ENCODE results near the gene MDM2. TPM values are rescaled to one million over a fixed set of nuclear protein-coding genes. Genes with fewer than 3 reads are reported as not detected.

Gene MDM2
- total RNA-seq, 1 donor from 2014 or later = 86.6 TPM

DNA sequence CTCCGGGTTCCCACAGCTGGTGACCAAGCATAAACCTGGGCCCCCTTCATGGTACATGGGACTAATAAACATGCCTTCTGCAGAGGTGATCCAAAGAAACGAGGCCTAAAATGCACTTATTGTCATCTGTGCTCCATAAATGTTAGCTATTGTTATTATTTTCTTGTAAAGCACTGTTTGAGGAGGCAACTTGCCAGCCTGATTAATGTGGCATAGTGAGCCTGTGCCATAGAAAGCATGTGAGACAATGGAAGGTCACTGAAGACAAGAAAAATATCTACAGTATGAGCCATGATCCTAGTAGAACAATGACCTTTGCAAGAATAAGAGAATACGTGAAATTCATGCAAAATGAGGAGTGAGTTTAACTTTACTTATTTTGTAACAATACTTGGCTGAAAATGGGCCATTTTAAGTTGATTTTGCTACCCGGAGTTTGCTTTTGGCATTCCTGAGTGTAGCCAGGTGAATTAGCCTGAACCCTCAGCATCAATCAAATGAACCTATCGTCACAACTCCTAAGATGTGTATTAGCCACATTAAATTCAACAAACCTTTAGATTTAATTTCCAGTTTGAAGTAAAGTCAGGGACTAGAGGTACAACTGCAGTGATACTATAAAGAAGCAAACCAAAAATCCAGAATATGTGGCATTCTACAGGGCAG, 72.8 kb downstream of the MDM2 start:
- no peak for DNase-seq

- DNase-seq = no peak
Observed at GRCh38 chr12:68882251-68882964, 74.4 kb downstream of the MDM2 start.

- no peak for DNase-seq
Observed at GRCh38 chr12:68883151-68883550, 75.2 kb downstream of the MDM2 start.

- DNase-seq = no peak
Observed at GRCh38 chr12:68884251-68884650, 76.3 kb downstream of the MDM2 start.

- no peak for DNase-seq
Observed at GRCh38 chr12:68885381-68885780, 77.4 kb downstream of the MDM2 start.

- no peak for DNase-seq
Observed at GRCh38 chr12:68886636-68887572, 78.9 kb downstream of the MDM2 start.

GRCh38 chr12:68887641-68888040, 79.7 kb downstream of the MDM2 start:
- no peak for DNase-seq

GRCh38 chr12:68888243-68888642, 80.3 kb downstream of the MDM2 start:
- DNase-seq = no peak

- DNase-seq = no peak
Observed at GRCh38 chr12:68890701-68891113, 82.7 kb downstream of the MDM2 start.

DNA sequence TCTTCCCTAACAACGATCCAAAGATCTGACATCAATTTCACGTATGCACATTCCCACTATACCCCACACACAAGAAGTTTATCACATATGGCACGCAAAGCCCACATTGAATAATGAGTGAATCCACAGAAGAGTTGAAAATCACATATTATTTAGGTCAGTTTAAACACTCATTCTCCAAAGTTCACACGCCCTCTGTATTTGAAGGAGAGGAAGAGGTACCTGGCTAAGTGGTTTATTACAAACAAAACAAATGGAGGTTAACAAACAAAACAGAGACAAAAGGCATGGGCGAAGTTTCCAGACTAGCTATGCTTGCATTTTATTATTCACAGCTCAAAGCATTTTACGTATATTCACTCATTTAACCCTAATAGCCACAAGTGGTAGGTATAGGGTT, 83.2 kb downstream of the MDM2 start:
- DNase-seq = no peak

- no peak for DNase-seq
Observed at GRCh38 chr12:68893201-68893600, 85.2 kb downstream of the MDM2 start.

DNA sequence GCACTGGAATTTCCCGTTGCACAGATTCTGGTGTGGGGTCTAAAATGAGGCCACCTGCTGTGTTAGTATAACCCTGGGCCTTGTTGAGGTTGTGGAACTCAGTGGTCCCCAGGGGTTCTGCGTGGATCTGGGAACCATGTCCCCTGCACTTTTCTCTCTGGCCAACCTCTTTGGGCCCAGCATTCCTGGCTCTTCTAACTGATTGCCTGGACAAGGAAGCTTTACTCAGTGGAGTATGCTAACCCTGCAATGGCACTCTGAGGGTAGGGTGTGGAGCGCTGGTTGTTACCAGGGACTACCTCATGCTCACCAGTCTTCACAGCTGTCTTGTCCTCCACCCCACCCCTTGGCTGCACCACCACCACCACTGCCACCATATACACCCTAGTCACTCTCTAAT, 85.8 kb downstream of the MDM2 start:
- no peak for DNase-seq

DNA sequence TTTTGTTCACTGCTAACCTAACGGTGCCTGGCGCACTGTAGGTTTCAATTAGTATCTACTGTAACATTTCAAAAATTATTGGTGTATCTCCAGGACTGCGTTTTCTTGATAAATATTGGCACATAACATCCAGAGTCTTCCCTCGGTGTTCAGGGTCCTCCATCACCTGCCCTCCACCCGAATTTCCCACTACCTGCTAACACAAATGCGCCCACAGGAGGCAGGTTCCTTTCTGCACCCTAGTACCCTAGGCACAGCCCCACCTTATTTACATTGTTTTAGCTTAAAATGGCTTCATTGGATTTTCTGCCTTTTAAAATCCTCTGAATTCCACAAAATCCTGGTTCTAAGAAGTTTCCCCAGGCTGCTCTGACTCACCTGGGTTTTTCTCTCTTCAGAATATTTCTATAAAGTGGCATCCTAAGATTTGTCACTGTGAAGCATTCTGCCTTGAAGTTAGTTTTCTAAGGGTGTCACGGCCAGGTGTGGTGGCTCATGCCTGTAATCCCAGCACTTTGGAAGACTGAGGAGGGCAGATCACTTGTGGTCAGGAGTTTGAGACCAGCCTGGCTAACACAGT, 86.4 kb downstream of the MDM2 start:
- no peak for DNase-seq

DNA sequence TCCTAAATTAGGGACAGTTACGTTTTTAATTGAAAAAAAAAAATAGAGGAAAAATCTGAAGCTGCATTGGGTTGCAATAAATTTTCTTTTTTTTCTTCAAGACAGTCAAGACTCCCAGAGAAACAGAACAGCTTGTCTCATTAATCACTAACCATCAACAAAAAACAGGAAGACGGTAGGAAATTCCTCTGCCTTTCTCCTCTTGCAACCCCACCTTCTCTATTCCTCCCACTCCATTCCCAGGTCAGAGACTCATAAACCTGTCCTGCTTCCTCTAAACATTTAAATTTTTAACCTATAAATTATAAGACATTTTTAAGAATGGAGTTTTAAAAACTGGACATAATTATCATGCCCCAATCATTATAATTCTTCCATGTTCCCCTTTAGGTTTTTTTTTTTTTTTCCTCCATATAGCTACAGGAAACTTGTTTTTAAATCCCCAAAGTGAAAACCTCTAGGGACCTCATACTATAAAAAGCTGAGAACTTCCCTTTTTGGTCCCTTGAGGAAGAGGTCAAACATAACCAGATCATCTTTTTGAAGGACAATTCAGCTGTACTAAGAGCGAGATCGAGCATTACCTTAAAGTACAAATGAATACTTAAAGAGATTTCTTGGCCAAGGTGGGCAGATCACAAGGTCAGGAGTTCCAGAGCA, 89.0 kb downstream of the MDM2 start:
- DNase-seq = no peak

- no peak for DNase-seq
Observed at GRCh38 chr12:68899251-68899771, 91.3 kb downstream of the MDM2 start.

DNA sequence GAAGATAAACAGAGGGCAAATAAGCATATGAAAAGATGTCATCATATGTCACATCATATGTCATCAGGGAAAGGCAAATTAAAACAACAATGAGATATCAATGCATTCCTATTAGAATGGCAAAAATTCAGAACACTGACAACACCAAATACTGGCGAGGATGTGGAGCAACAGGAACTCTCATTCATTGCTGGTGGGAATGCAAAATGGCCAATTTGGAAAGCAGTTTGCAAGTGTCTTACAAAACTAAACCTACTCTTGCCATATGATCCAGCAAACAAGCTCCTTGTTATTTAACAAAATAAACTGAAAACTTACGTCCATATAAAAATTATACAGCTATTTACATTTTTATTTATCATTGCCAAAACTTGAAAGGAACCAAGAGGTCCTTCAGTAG, 92.3 kb downstream of the MDM2 start:
- no peak for DNase-seq

Other genes with a start within 250 kb of the MDM2 start
- gene RAP1B, start 197.3 kb upstream of the MDM2 start, total RNA-seq = 149 TPM
- 58.4 TPM for gene NUP107, start 121.2 kb upstream of the MDM2 start, total RNA-seq
- gene SLC35E3, start 62.0 kb upstream of the MDM2 start, total RNA-seq = 4.2 TPM
- gene CPM, start 125.0 kb downstream of the MDM2 start, total RNA-seq = 26.2 TPM

Data from tongue (tissue), 2 donors.